Neural progenitor cell (in vitro differentiated cells): ENCODE results near the gene LPP. TPM values are rescaled to one million over a fixed set of nuclear protein-coding genes. Genes with fewer than 3 reads are reported as not detected.

ENCODE experiments used
- DNase-seq: peaks from one replicate; pipeline ENCODE4 v3.0.0-alpha.2; 2016; ENCODE audit warnings: low spot score
- H2AFZ ChIP-seq: fragments of 200-600 bp; sonication (generic); replicated peaks from 2 replicates; pipeline ENCODE4 v1.6.1; 2016; ENCODE audit warnings: antibody characterized with exemption
- H3F3A ChIP-seq: fragments of 200-600 bp; sonication (generic); 2 replicates; pipeline ENCODE4 v1.6.1; 2016; ENCODE audit warnings: antibody characterized with exemption, low read depth
- H3K27ac ChIP-seq: fragments of 200-600 bp; sonication (generic); 2 replicates; pipeline ENCODE4 v1.5.1; 2016; ENCODE audit warnings: mild to moderate bottlenecking
- H3K27me3 ChIP-seq: fragments of 200-600 bp; sonication (generic); 2 replicates; pipeline ENCODE4 v1.6.1; 2016; ENCODE audit warnings: mild to moderate bottlenecking, moderate library complexity
- H3K36me3 ChIP-seq: fragments of 200-600 bp; sonication (generic); 2 replicates; pipeline ENCODE4 v1.5.1; 2016
- H3K4me1 ChIP-seq: fragments of 200-600 bp; sonication (generic); 2 replicates; pipeline ENCODE4 v1.6.1; 2016; ENCODE audit warnings: mixed run types
- H3K4me2 ChIP-seq: fragments of 200-600 bp; sonication (generic); 2 replicates; pipeline ENCODE4 v1.6.1; 2016
- H3K4me3 ChIP-seq: fragments of 200-600 bp; sonication (generic); 2 replicates; pipeline ENCODE4 v1.5.1; 2016
- H3K79me2 ChIP-seq: fragments of 200-600 bp; sonication (generic); 2 replicates; pipeline ENCODE4 v1.6.1; 2016; ENCODE audit warnings: low read depth
- H3K9ac ChIP-seq: fragments of 200-600 bp; sonication (generic); 2 replicates; pipeline ENCODE4 v1.6.1; 2016
- H3K9me3 ChIP-seq: fragments of 200-600 bp; sonication (generic); 2 replicates; pipeline ENCODE4 v1.5.1; 2016; ENCODE audit warnings: low read depth
- H4K20me1 ChIP-seq: fragments of 200-600 bp; sonication (generic); 2 replicates; pipeline ENCODE4 v1.6.1; 2016; ENCODE audit warnings: low read depth
- H3K27ac Mint-ChIP-seq: 3 replicates; pipeline ENCODE4 v1.8.0; 2021; ENCODE audit warnings: mixed read lengths
- H3K27me3 Mint-ChIP-seq: 2 replicates; pipeline ENCODE4 v1.8.0; 2022; ENCODE audit warnings: low read depth, mild to moderate bottlenecking, inconsistent platforms, moderate library complexity, mixed read lengths; ENCODE audit not compliant: insufficient read depth
- H3K36me3 Mint-ChIP-seq: 3 replicates; pipeline ENCODE4 v1.8.0; 2021; ENCODE audit warnings: mixed read lengths
- H3K4me1 Mint-ChIP-seq: 3 replicates; pipeline ENCODE4 v1.8.0; 2021; ENCODE audit warnings: mixed read lengths
- H3K4me3 Mint-ChIP-seq: 3 replicates; pipeline ENCODE4 v1.8.0; 2021; ENCODE audit warnings: mild to moderate bottlenecking, moderate library complexity, mixed read lengths
- H3K9me3 Mint-ChIP-seq: 3 replicates; pipeline ENCODE4 v1.8.0; 2020; ENCODE audit warnings: mixed read lengths
- EZH2 ChIP-seq: fragments of 200-600 bp; sonication (generic); IDR thresholded peaks from 2 replicates; pipeline ENCODE4 v1.6.1; 2017; ENCODE audit warnings: antibody characterized with exemption, mild to moderate bottlenecking, moderate library complexity
- EZH2phosphoT487 ChIP-seq: fragments of 200-600 bp; sonication (generic); IDR thresholded peaks from 2 replicates; pipeline ENCODE4 v1.6.1; 2017; ENCODE audit warnings: antibody characterized with exemption
- total RNA-seq: library from RNA; depleted of rRNA; stranded (reverse); fragments of >200 nt; gene quantifications from 2 replicates; pipeline ENCODE4 v1.2.3, GENCODE V29; 2015; ENCODE audit warnings: low replicate concordance
- TF ChIP-seq, protein P1 (sequence below): fragments of 200-600 bp; sonication (generic); IDR thresholded peaks from 2 replicates; pipeline ENCODE4 v1.5.1; 2017; ENCODE audit warnings: antibody characterized with exemption, mild to moderate bottlenecking

Gene LPP
- total RNA-seq, 1 donor from 2014 or later: 18.9 TPM

DNA sequence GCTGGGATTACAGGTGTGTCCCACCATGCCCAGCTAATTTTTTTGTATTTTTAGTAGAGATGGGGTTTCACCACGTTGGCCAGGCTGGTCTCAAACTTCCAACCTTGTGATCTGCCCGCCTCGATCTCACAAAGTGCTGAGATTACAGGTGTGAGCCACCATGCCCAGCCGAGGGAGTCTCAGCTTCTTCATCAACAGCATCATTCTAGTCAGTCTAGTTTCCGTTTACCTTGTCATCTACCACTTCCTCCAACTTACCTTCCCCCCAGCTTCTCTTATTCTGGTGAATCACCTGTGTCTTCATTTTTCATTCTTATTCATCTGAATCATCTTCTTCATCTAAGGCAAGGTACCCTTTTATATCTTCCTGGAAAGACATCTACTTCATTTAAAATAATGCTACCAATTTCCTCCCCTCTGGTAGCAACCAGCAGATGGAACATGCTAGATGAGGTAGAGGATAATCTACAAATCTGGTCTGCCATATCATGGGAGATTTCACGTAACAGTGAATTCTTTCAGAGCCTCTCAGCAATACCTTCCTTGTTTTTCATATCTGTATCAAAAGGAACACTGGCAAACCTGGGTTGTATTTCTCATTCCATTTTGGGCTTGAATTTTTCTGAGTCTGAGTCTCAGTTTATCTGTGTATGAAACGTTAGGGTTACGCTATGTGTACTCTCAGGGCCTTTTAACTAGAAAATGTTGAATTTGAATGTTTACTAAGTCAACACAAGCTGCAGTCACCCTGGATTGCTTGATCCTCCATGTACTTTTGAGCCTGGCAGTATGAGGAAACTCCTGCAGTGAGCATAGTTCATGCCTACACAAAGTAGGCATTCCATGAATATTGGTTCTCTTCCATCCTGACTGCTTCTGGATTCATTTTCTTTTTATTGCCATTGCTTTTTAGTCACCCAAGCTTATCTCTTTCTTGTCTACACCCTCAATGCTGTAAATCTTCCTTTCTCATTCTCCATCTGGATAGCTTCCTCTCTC, 16.8 kb downstream of the LPP start:
- Histone ChIP-seq H3K4me3 (no peak overlapping the region), H3K4me2 (no peak overlapping the region), H3F3A (no peaks in the 10 kb centered on the region), H4K20me1 (peaks cover 8% of the 10 kb centered on the region), H3K27ac (no peak overlapping the region), H3K79me2 (peaks cover 57% of the 10 kb centered on the region), H3K9ac (no peak overlapping the region), H3K4me1 (peaks cover 17% of the 10 kb centered on the region), H3K9me3 (no peaks in the 10 kb centered on the region), H2AFZ (no peak overlapping the region), H3K27me3 (no peaks in the 10 kb centered on the region), H3K36me3 (no peaks in the 10 kb centered on the region)
- Mint-ChIP-seq H3K27me3 (peaks cover 2% of the 10 kb centered on the region), H3K4me3 (no peak overlapping the region), H3K36me3 (peaks cover 18% of the 10 kb centered on the region), H3K4me1 (peaks cover 29% of the 10 kb centered on the region), H3K27ac (no peak overlapping the region), H3K9me3 (no peaks in the 10 kb centered on the region)
- TF ChIP-seq, protein P1, sequence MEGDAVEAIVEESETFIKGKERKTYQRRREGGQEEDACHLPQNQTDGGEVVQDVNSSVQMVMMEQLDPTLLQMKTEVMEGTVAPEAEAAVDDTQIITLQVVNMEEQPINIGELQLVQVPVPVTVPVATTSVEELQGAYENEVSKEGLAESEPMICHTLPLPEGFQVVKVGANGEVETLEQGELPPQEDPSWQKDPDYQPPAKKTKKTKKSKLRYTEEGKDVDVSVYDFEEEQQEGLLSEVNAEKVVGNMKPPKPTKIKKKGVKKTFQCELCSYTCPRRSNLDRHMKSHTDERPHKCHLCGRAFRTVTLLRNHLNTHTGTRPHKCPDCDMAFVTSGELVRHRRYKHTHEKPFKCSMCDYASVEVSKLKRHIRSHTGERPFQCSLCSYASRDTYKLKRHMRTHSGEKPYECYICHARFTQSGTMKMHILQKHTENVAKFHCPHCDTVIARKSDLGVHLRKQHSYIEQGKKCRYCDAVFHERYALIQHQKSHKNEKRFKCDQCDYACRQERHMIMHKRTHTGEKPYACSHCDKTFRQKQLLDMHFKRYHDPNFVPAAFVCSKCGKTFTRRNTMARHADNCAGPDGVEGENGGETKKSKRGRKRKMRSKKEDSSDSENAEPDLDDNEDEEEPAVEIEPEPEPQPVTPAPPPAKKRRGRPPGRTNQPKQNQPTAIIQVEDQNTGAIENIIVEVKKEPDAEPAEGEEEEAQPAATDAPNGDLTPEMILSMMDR: no peak
- no peak for TF ChIP-seq EZH2
- TF ChIP-seq EZH2phosphoT487: no peak
- no peak for DNase-seq

GRCh38 chr3:188171682-188172467, 17.9 kb downstream of the LPP start:
- peaks cover 8% of the 10 kb centered on the region for H4K20me1 ChIP-seq
- H3F3A ChIP-seq: no peaks in the 10 kb centered on the region

DNA sequence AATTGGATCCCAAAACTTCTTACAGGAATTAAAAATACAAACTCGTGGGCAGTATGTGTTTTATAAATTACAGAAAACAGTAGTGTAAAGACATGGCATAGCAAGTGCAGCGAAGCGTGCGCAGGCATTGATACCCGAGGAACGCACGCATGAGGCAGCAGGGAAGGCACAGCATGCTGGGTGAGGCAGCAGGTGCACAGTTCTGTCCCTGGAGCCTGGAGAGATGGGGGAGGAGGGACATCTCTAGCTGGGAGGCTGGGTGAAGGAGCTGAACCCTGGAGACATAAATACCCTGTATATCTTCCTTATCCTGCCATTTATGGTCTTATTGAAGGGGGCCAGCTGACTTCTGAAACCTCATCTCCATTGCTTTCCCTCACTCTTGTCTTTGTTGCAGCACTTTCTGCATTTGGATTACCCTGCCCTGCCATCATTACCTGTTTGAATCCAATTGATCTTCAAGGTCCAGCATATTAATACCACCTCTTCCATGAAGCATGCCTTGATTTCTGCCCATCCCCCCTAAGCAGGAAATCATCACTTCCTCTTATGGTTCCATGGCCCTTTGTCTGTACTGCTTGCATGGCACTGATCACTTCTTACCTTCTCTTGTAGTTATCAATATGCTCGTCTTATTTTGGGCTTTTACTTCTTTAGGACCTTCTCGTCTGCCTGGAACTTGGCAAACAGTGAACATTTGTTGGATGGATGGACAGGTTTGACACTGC, 20.5 kb downstream of the LPP start:
- H3K9ac ChIP-seq: no peak overlapping the region
- H3K4me1 ChIP-seq: no peaks in the 10 kb centered on the region
- no peak overlapping the region for H3K4me3 ChIP-seq
- H3K79me2 ChIP-seq: peaks cover 40% of the 10 kb centered on the region
- H3K4me2 ChIP-seq: no peak overlapping the region
- H3K4me1 Mint-ChIP-seq: peaks cover 33% of the 10 kb centered on the region
- no peaks in the 10 kb centered on the region for H3K9me3 Mint-ChIP-seq
- H3K27ac ChIP-seq: no peak overlapping the region
- peaks cover 2% of the 10 kb centered on the region for H3K27me3 Mint-ChIP-seq
- H4K20me1 ChIP-seq: peaks cover 10% of the 10 kb centered on the region
- H3K36me3 Mint-ChIP-seq: peaks cover 29% of the 10 kb centered on the region
- TF ChIP-seq, protein P1: no peak
- TF ChIP-seq EZH2phosphoT487 (no peak), EZH2 (no peak)
- no peaks in the 10 kb centered on the region for H3K27me3 ChIP-seq
- H3K4me3 Mint-ChIP-seq: no peak overlapping the region
- H3K36me3 ChIP-seq: no peaks in the 10 kb centered on the region
- H2AFZ ChIP-seq: no peak overlapping the region
- no peaks in the 10 kb centered on the region for H3K9me3 ChIP-seq
- H3K27ac Mint-ChIP-seq: no peak overlapping the region
- DNase-seq: no peak
- H3F3A ChIP-seq: no peaks in the 10 kb centered on the region

More at GRCh38 chr3:188171682-188172467, 17.9 kb downstream of the LPP start:
- Mint-ChIP-seq H3K36me3 (peaks cover 19% of the 10 kb centered on the region), H3K4me1 (peaks cover 24% of the 10 kb centered on the region), H3K27me3 (peaks cover 2% of the 10 kb centered on the region), H3K27ac (no peak overlapping the region), H3K4me3 (no peak overlapping the region), H3K9me3 (no peaks in the 10 kb centered on the region)
- Histone ChIP-seq H3K27ac (no peak overlapping the region), H3K4me2 (no peak overlapping the region), H3K27me3 (no peaks in the 10 kb centered on the region), H3K36me3 (no peaks in the 10 kb centered on the region), H3K4me3 (no peak overlapping the region), H3K9me3 (no peaks in the 10 kb centered on the region), H3K9ac (no peak overlapping the region), H3K4me1 (peaks cover 11% of the 10 kb centered on the region), H2AFZ (no peak overlapping the region), H3K79me2 (peaks cover 52% of the 10 kb centered on the region)
- no peak for DNase-seq
- TF ChIP-seq, protein P1: no peak
- no peak for TF ChIP-seq EZH2phosphoT487
- TF ChIP-seq EZH2: no peak
